Peyer's patch (tissue), 4 donors: Measurements from ENCODE around the gene TDRD7.

ENCODE experiments used
- POLR2A ChIP-seq, 2 donors: fragments of 450-650 bp; IDR thresholded peaks; one replicate each; pipeline ENCODE4 v1.5.1; 2017; ENCODE audit warnings: antibody characterized with exemption in 2 of 2, mild to moderate bottlenecking in 2 of 2, moderate library complexity in 2 of 2
- TF ChIP-seq, protein P1 (sequence below), 6 experiments: fragments of 450-650 bp in 4 of 6; fragments of 200-600 bp in 2 of 6; sonication (generic) in 1 of 6; IDR thresholded peaks; one replicate each; pipeline ENCODE4 v1.5.1; 2017 to 2019; ENCODE audit warnings: antibody characterized with exemption in 6 of 6, mild to moderate bottlenecking in 3 of 6, moderate library complexity in 1 of 6

DNA sequence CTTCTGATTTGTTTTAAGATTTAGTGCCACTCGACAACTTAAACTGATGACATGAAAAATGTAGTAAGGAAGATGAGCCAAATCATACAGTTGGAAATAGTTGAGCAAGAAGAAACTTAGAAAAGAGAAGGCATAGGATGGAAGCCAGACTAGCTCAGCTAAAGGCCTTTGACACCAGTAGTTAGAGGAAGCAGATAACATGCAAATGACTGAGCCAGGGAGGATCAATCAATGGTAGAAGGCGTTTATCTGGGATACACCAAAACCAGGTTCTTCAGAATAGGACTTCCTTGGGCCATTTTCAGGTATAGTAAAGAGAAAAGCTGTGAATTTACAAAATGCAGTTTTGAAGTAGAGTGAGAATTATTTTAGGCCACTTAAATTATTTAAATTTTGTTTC lies 3.2 kb downstream of the TDRD7 start:
- TF ChIP-seq, protein P1, sequence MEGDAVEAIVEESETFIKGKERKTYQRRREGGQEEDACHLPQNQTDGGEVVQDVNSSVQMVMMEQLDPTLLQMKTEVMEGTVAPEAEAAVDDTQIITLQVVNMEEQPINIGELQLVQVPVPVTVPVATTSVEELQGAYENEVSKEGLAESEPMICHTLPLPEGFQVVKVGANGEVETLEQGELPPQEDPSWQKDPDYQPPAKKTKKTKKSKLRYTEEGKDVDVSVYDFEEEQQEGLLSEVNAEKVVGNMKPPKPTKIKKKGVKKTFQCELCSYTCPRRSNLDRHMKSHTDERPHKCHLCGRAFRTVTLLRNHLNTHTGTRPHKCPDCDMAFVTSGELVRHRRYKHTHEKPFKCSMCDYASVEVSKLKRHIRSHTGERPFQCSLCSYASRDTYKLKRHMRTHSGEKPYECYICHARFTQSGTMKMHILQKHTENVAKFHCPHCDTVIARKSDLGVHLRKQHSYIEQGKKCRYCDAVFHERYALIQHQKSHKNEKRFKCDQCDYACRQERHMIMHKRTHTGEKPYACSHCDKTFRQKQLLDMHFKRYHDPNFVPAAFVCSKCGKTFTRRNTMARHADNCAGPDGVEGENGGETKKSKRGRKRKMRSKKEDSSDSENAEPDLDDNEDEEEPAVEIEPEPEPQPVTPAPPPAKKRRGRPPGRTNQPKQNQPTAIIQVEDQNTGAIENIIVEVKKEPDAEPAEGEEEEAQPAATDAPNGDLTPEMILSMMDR (IDR thresholded peaks at IDR 0.05) = no peak
- TF ChIP-seq POLR2A (IDR thresholded peaks at IDR 0.05) = no peak
